GM23248 (cell line): Measurements from ENCODE around the gene CTNNA3. TPM values are rescaled to one million over a fixed set of nuclear protein-coding genes. Genes with fewer than 3 reads are reported as not detected.

Experiments
- DNase-seq: peaks from one replicate; pipeline ENCODE4 v3.0.0-alpha.2; 2015
- H2AFZ ChIP-seq: fragments of 200-600 bp; sonication (generic); 2 replicates; pipeline ENCODE4 v1.6.1; 2016; ENCODE audit warnings: antibody characterized with exemption
- H3F3A ChIP-seq: fragments of 200-600 bp; sonication (generic); 2 replicates; pipeline ENCODE4 v1.6.1; 2016; ENCODE audit warnings: mild to moderate bottlenecking, antibody characterized with exemption, mixed run types; ENCODE audit not compliant: insufficient read depth
- H3K27ac ChIP-seq: fragments of 200-600 bp; sonication (generic); 2 replicates; pipeline ENCODE4 v1.5.1; 2016; ENCODE audit warnings: mild to moderate bottlenecking
- H3K27me3 ChIP-seq: fragments of 200-600 bp; sonication (generic); replicated peaks from 2 replicates; pipeline ENCODE4 v1.6.1; 2016; ENCODE audit warnings: mild to moderate bottlenecking; ENCODE audit not compliant: insufficient read depth
- H3K36me3 ChIP-seq: fragments of 200-600 bp; sonication (generic); 2 replicates; pipeline ENCODE4 v1.6.1; 2016; ENCODE audit warnings: low read depth, mild to moderate bottlenecking
- H3K4me1 ChIP-seq: fragments of 200-600 bp; sonication (generic); 2 replicates; pipeline ENCODE4 v1.6.1; 2016; ENCODE audit warnings: mild to moderate bottlenecking; ENCODE audit not compliant: insufficient read depth
- H3K4me2 ChIP-seq: fragments of 200-600 bp; sonication (generic); one replicate; pipeline ENCODE4 v1.6.1; 2016; ENCODE audit warnings: mild to moderate bottlenecking; ENCODE audit not compliant: unreplicated experiment
- H3K4me3 ChIP-seq: fragments of 200-600 bp; sonication (generic); 2 replicates; pipeline ENCODE4 v1.5.1; 2016; ENCODE audit warnings: mild to moderate bottlenecking
- H3K79me2 ChIP-seq: fragments of 200-600 bp; sonication (generic); 2 replicates; pipeline ENCODE4 v1.6.1; 2016; ENCODE audit warnings: mild to moderate bottlenecking; ENCODE audit not compliant: insufficient read depth
- H3K9ac ChIP-seq: fragments of 200-600 bp; sonication (generic); 2 replicates; pipeline ENCODE4 v1.6.1; 2016; ENCODE audit warnings: mild to moderate bottlenecking
- H3K9me2 ChIP-seq: fragments of 200-600 bp; sonication (generic); 2 replicates; pipeline ENCODE4 v1.6.1; 2016; ENCODE audit warnings: mixed run types, mild to moderate bottlenecking, moderate library complexity; ENCODE audit not compliant: insufficient read depth
- H3K9me3 ChIP-seq: fragments of 200-600 bp; sonication (generic); one replicate; pipeline ENCODE4 v1.6.1; 2017; ENCODE audit warnings: low read depth
- H4K20me1 ChIP-seq: fragments of 200-600 bp; sonication (generic); 2 replicates; pipeline ENCODE4 v1.6.0; 2016; ENCODE audit not compliant: insufficient read depth
- EZH2 ChIP-seq: fragments of 200-600 bp; sonication (generic); IDR thresholded peaks from 2 replicates; pipeline ENCODE4 v1.6.1; 2018; ENCODE audit warnings: antibody characterized with exemption, mild to moderate bottlenecking; ENCODE audit not compliant: insufficient read depth, poor library complexity, severe bottlenecking
- EZH2phosphoT487 ChIP-seq: fragments of 200-600 bp; sonication (generic); IDR thresholded peaks from 2 replicates; pipeline ENCODE4 v1.6.1; 2018; ENCODE audit warnings: antibody characterized with exemption, moderate library complexity, mild to moderate bottlenecking, low read depth; ENCODE audit not compliant: insufficient read depth
- WGBS, 2 experiments: methylation state at CpG; one replicate each; pipeline ENCODE4 v1.1.6; 2015 to 2017; ENCODE audit warnings: low lambda C conversion rate in 2 of 2, low coverage in 1 of 2; ENCODE audit errors: missing lambda C conversion rate in 2 of 2; 5-methylcytosine and 5-hydroxymethylcytosine counted together
- in situ Hi-C: fragments of 300-500 bp; cut with MboI; formaldehyde crosslinking; loops from 2 replicates; pipeline ENCODE4 v1.15.0; 2020
- polyA plus RNA-seq: library from polyadenylated mRNA; unstranded; fragments of >200 nt; fragmentation: Nextera tagmentation; extraction: Ambion mirVana; gene quantifications from 2 replicates; pipeline ENCODE4 v1.2.1, GENCODE V29; 2016
- total RNA-seq: library from RNA; depleted of rRNA; stranded (reverse); fragments of >200 nt; shearing (Covaris generic); gene quantifications from 2 replicates; pipeline ENCODE4 v1.2.3, GENCODE V29; 2014

Gene CTNNA3
- total and polyA plus RNA-seq, 2 experiments from 2014 or later: not detected

GRCh38 chr10:66222462-66223046 is 1473.4 kb downstream of the CTNNA3 start:
- in situ Hi-C loops: no loop called here
- no peaks in the 10 kb centered on the region for H3K27me3 ChIP-seq
- no peaks in the 10 kb centered on the region for H3K36me3 ChIP-seq
- TF ChIP-seq EZH2phosphoT487: no peak
- no peak for TF ChIP-seq EZH2
- no peaks in the 10 kb centered on the region for H4K20me1 ChIP-seq
- H3K9ac ChIP-seq: no peak overlapping the region
- H3K4me2 ChIP-seq: no peak overlapping the region
- no peak overlapping the region for H2AFZ ChIP-seq
- no peaks in the 10 kb centered on the region for H3K9me3 ChIP-seq
- H3F3A ChIP-seq: no peaks in the 10 kb centered on the region
- no peaks in the 10 kb centered on the region for H3K4me1 ChIP-seq
- 23 to 45% methylated on average over 3 of the region's 3 CpGs for WGBS, 2 experiments
- no peaks in the 10 kb centered on the region for H3K79me2 ChIP-seq
- H3K9me2 ChIP-seq: no peaks in the 10 kb centered on the region
- DNase-seq: no peak
- H3K4me3 ChIP-seq: no peak overlapping the region
- H3K27ac ChIP-seq: no peak overlapping the region

- H3K4me2 ChIP-seq: no peak overlapping the region
- no peak overlapping the region for H3K27ac ChIP-seq
- no peaks in the 10 kb centered on the region for H3K4me1 ChIP-seq
- no peaks in the 10 kb centered on the region for H3K9me2 ChIP-seq
- in situ Hi-C loops: no loop called here
- no peak overlapping the region for H2AFZ ChIP-seq
- TF ChIP-seq EZH2: no peak
- TF ChIP-seq EZH2phosphoT487: no peak
- H3K4me3 ChIP-seq: no peak overlapping the region
- no peaks in the 10 kb centered on the region for H3K27me3 ChIP-seq
- no peaks in the 10 kb centered on the region for H3K36me3 ChIP-seq
- DNase-seq: no peak
- no peak overlapping the region for H3K9ac ChIP-seq
- no peaks in the 10 kb centered on the region for H4K20me1 ChIP-seq
- H3F3A ChIP-seq: no peaks in the 10 kb centered on the region
- H3K9me3 ChIP-seq: no peaks in the 10 kb centered on the region
- no peaks in the 10 kb centered on the region for H3K79me2 ChIP-seq
- 19 to 21% methylated on average over 5 of the region's 5 CpGs for WGBS, 2 experiments
Observed at GRCh38 chr10:66218981-66219587, 1476.9 kb downstream of the CTNNA3 start.

- no peaks in the 10 kb centered on the region for H4K20me1 ChIP-seq
- H3K9me3 ChIP-seq: no peaks in the 10 kb centered on the region
- TF ChIP-seq EZH2phosphoT487: no peak
- TF ChIP-seq EZH2: no peak
- H3K4me3 ChIP-seq: no peak overlapping the region
- H3K9ac ChIP-seq: no peak overlapping the region
- no peaks in the 10 kb centered on the region for H3K27me3 ChIP-seq
- DNase-seq: no peak
- no peaks in the 10 kb centered on the region for H3K36me3 ChIP-seq
- no peak overlapping the region for H2AFZ ChIP-seq
- H3F3A ChIP-seq: no peaks in the 10 kb centered on the region
- 0% methylated on average over 2 of the region's 2 CpGs for WGBS, 2 experiments
- H3K9me2 ChIP-seq: no peaks in the 10 kb centered on the region
- H3K4me2 ChIP-seq: no peak overlapping the region
- H3K27ac ChIP-seq: no peak overlapping the region
- H3K79me2 ChIP-seq: no peaks in the 10 kb centered on the region
- in situ Hi-C loops: no loop called here
- H3K4me1 ChIP-seq: no peaks in the 10 kb centered on the region
Observed at GRCh38 chr10:66218289-66218688, 1477.7 kb downstream of the CTNNA3 start.

GRCh38 chr10:66215920-66216319 is 1480.1 kb downstream of the CTNNA3 start:
- TF ChIP-seq EZH2 (no peak), EZH2phosphoT487 (no peak)
- WGBS, 2 experiments: 17 to 25% methylated on average over 3 of the region's 3 CpGs
- Histone ChIP-seq H3K4me3 (no peak overlapping the region), H3K4me2 (no peak overlapping the region), H4K20me1 (no peaks in the 10 kb centered on the region), H3K9ac (no peak overlapping the region), H2AFZ (no peak overlapping the region), H3K4me1 (no peaks in the 10 kb centered on the region), H3K79me2 (no peaks in the 10 kb centered on the region), H3K9me2 (no peaks in the 10 kb centered on the region), H3K9me3 (no peaks in the 10 kb centered on the region), H3K27ac (no peak overlapping the region), H3K36me3 (no peaks in the 10 kb centered on the region), H3K27me3 (no peaks in the 10 kb centered on the region), H3F3A (no peaks in the 10 kb centered on the region)
- no peak for DNase-seq
- in situ Hi-C loops: no loop called here
